Measurements from ENCODE around the gene FGFR1OP2. TPM values are rescaled to one million over a fixed set of nuclear protein-coding genes. Genes with fewer than 3 reads are reported as not detected.

Gene FGFR1OP2
- total and polyA plus RNA-seq, 2 experiments from 2014 or later, result 35.6 to 45.0 TPM

- TF ChIP-seq CREB1 (CRISPR knock-in tag; IDR thresholded peaks at IDR 0.05; ENCODE audit: low read depth), result no peak
- TF ChIP-seq ZNF114 (CRISPR knock-in tag; IDR thresholded peaks at IDR 0.05), result no peak
- no peak for TF ChIP-seq JUNB (IDR thresholded peaks at IDR 0.05; ENCODE audit: unreplicated experiment)
- no peak for TF ChIP-seq EZH2phosphoT487 (IDR thresholded peaks at IDR 0.05; ENCODE audit: unreplicated experiment)
Observed at GRCh38 chr12:26919216-26919555, 19.1 kb upstream of the FGFR1OP2 start (continued).

DNA sequence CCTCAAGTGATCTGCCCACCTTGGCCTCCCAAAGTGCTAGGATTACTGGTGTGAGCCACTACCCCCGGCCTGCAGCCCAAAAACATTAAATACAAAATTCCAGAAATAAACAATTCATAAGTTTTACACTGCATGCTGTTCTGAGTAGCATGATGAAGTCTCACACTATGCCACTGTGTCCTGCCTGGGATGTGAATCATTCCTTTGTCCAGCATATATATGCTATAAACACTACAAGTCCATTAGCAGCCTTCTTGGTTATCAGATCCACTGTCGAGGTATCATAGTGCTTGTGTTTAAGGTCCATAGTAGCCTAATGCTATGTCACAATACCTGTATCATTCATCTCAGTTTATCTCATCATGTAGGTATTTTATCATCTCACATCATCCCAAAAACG, 16.4 kb upstream of the FGFR1OP2 start:
- no peak overlapping the region for H3K27ac ChIP-seq (ENCODE audit: low read depth)
- no peak overlapping the region for H3K27ac Mint-ChIP-seq
- no peak for DNase-seq (ENCODE audit: low spot score)
- TF ChIP-seq REST (IDR thresholded peaks at IDR 0.05; ENCODE audit: unreplicated experiment) (no peak), ZNF114 (CRISPR knock-in tag; IDR thresholded peaks at IDR 0.05) (no peak), STAT1 (IDR thresholded peaks at IDR 0.05; ENCODE audit: unreplicated experiment) (no peak), NANOG (IDR thresholded peaks at IDR 0.05; ENCODE audit: borderline replicate concordance) (no peak), EZH2 (IDR thresholded peaks at IDR 0.05; ENCODE audit: low read depth, unreplicated experiment) (no peak), ZNF331 (CRISPR knock-in tag; IDR thresholded peaks at IDR 0.05; ENCODE audit: low read depth) (no peak), POLR2AphosphoS5 (IDR thresholded peaks at IDR 0.05; ENCODE audit: low read depth) (no peak), JUNB (IDR thresholded peaks at IDR 0.05; ENCODE audit: unreplicated experiment) (no peak), CREB1 (CRISPR knock-in tag; IDR thresholded peaks at IDR 0.05; ENCODE audit: low read depth) (no peak), EZH2phosphoT487 (IDR thresholded peaks at IDR 0.05; ENCODE audit: unreplicated experiment) (no peak)
- TF ChIP-seq, protein P1, sequence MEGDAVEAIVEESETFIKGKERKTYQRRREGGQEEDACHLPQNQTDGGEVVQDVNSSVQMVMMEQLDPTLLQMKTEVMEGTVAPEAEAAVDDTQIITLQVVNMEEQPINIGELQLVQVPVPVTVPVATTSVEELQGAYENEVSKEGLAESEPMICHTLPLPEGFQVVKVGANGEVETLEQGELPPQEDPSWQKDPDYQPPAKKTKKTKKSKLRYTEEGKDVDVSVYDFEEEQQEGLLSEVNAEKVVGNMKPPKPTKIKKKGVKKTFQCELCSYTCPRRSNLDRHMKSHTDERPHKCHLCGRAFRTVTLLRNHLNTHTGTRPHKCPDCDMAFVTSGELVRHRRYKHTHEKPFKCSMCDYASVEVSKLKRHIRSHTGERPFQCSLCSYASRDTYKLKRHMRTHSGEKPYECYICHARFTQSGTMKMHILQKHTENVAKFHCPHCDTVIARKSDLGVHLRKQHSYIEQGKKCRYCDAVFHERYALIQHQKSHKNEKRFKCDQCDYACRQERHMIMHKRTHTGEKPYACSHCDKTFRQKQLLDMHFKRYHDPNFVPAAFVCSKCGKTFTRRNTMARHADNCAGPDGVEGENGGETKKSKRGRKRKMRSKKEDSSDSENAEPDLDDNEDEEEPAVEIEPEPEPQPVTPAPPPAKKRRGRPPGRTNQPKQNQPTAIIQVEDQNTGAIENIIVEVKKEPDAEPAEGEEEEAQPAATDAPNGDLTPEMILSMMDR (conservative IDR thresholded peaks at IDR 0.05; ENCODE audit: low read depth in 2 of 2), result no peak
- TF ChIP-seq, protein P2, sequence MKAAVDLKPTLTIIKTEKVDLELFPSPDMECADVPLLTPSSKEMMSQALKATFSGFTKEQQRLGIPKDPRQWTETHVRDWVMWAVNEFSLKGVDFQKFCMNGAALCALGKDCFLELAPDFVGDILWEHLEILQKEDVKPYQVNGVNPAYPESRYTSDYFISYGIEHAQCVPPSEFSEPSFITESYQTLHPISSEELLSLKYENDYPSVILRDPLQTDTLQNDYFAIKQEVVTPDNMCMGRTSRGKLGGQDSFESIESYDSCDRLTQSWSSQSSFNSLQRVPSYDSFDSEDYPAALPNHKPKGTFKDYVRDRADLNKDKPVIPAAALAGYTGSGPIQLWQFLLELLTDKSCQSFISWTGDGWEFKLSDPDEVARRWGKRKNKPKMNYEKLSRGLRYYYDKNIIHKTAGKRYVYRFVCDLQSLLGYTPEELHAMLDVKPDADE (IDR thresholded peaks at IDR 0.05), result no peak
- TF ChIP-seq, protein P3, sequence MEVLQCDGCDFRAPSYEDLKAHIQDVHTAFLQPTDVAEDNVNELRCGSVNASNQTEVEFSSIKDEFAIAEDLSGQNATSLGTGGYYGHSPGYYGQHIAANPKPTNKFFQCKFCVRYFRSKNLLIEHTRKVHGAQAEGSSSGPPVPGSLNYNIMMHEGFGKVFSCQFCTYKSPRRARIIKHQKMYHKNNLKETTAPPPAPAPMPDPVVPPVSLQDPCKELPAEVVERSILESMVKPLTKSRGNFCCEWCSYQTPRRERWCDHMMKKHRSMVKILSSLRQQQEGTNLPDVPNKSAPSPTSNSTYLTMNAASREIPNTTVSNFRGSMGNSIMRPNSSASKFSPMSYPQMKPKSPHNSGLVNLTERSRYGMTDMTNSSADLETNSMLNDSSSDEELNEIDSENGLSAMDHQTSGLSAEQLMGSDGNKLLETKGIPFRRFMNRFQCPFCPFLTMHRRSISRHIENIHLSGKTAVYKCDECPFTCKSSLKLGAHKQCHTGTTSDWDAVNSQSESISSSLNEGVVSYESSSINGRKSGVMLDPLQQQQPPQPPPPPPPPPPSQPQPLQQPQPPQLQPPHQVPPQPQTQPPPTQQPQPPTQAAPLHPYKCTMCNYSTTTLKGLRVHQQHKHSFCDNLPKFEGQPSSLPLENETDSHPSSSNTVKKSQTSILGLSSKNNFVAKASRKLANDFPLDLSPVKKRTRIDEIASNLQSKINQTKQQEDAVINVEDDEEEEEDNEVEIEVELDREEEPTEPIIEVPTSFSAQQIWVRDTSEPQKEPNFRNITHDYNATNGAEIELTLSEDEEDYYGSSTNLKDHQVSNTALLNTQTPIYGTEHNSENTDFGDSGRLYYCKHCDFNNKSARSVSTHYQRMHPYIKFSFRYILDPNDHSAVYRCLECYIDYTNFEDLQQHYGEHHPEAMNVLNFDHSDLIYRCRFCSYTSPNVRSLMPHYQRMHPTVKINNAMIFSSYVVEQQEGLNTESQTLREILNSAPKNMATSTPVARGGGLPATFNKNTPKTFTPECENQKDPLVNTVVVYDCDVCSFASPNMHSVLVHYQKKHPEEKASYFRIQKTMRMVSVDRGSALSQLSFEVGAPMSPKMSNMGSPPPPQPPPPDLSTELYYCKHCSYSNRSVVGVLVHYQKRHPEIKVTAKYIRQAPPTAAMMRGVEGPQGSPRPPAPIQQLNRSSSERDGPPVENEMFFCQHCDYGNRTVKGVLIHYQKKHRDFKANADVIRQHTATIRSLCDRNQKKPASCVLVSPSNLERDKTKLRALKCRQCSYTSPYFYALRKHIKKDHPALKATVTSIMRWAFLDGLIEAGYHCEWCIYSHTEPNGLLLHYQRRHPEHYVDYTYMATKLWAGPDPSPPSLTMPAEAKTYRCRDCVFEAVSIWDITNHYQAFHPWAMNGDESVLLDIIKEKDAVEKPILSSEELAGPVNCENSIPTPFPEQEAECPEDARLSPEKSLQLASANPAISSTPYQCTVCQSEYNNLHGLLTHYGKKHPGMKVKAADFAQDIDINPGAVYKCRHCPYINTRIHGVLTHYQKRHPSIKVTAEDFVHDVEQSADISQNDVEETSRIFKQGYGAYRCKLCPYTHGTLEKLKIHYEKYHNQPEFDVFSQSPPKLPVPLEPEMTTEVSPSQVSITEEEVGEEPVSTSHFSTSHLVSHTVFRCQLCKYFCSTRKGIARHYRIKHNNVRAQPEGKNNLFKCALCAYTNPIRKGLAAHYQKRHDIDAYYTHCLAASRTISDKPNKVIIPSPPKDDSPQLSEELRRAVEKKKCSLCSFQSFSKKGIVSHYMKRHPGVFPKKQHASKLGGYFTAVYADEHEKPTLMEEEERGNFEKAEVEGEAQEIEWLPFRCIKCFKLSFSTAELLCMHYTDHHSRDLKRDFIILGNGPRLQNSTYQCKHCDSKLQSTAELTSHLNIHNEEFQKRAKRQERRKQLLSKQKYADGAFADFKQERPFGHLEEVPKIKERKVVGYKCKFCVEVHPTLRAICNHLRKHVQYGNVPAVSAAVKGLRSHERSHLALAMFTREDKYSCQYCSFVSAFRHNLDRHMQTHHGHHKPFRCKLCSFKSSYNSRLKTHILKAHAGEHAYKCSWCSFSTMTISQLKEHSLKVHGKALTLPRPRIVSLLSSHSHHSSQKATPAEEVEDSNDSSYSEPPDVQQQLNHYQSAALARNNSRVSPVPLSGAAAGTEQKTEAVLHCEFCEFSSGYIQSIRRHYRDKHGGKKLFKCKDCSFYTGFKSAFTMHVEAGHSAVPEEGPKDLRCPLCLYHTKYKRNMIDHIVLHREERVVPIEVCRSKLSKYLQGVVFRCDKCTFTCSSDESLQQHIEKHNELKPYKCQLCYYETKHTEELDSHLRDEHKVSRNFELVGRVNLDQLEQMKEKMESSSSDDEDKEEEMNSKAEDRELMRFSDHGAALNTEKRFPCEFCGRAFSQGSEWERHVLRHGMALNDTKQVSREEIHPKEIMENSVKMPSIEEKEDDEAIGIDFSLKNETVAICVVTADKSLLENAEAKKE (CRISPR knock-in tag; IDR thresholded peaks at IDR 0.05), result no peak
- no peaks in the 10 kb centered on the region for H3K79me2 ChIP-seq (replicated peaks; ENCODE audit: insufficient read depth)
- H3K4me2 ChIP-seq, result no peak overlapping the region
- H3K9me3 Mint-ChIP-seq, result no peaks in the 10 kb centered on the region
- peaks cover 36% of the 10 kb centered on the region for H3K36me3 Mint-ChIP-seq (ENCODE audit: low read depth)
- H3K4me3 ChIP-seq, result no peak overlapping the region
- H3K27me3 ChIP-seq (ENCODE audit: insufficient read depth), result no peaks in the 10 kb centered on the region
- H3K36me3 ChIP-seq (ENCODE audit: insufficient read depth), result peaks cover 24% of the 10 kb centered on the region
- no peak overlapping the region for H3K4me3 Mint-ChIP-seq
- no peaks in the 10 kb centered on the region for H4K20me1 ChIP-seq (replicated peaks; ENCODE audit: insufficient read depth)
- no peaks in the 10 kb centered on the region for H3F3A ChIP-seq (replicated peaks; ENCODE audit: low read depth)
- ATAC-seq, result no peak
- peaks cover 4% of the 10 kb centered on the region for H3K27me3 Mint-ChIP-seq (ENCODE audit: insufficient read depth, low read depth, poor library complexity)
- H3K4me1 Mint-ChIP-seq, result no peaks in the 10 kb centered on the region
- H3K9me2 ChIP-seq (ENCODE audit: insufficient read depth), result no peaks in the 10 kb centered on the region
- H3K4me1 ChIP-seq (ENCODE audit: insufficient read depth), result no peaks in the 10 kb centered on the region
- H2AFZ ChIP-seq, result no peak overlapping the region
